IPS DF 6.9 (cell line): ENCODE measurements around the gene C5orf15.

Experiments
- DNase-seq: peaks from one replicate; pipeline ENCODE4 v3.0.0-alpha.2; 2013; ENCODE audit warnings: low read depth, low spot score
- H3K27ac ChIP-seq: one replicate; pipeline ENCODE4 v1.5.1; 2013; ENCODE audit warnings: low read length, control low read depth
- H3K27me3 ChIP-seq: 2 replicates; pipeline ENCODE4 v1.6.1; 2013; ENCODE audit warnings: mild to moderate bottlenecking, low read length; ENCODE audit not compliant: control insufficient read depth, insufficient read depth
- H3K36me3 ChIP-seq: 2 replicates; pipeline ENCODE4 v1.6.1; 2013; ENCODE audit warnings: low read length; ENCODE audit not compliant: control insufficient read depth, insufficient read depth
- H3K4me1 ChIP-seq: 2 replicates; pipeline ENCODE4 v1.6.1; 2013; ENCODE audit warnings: low read length; ENCODE audit not compliant: control insufficient read depth, insufficient read depth
- H3K4me3 ChIP-seq: 2 replicates; pipeline ENCODE4 v1.5.1; 2013; ENCODE audit warnings: mild to moderate bottlenecking, low read length
- H3K9me3 ChIP-seq: 2 replicates; pipeline ENCODE4 v1.6.1; 2013; ENCODE audit warnings: low read length, inconsistent platforms; ENCODE audit not compliant: control insufficient read depth, insufficient read depth
- WGBS: extraction: QIAGEN DNeasy Blood & Tissue Kit; methylation state at CpG from one replicate; pipeline ENCODE4 v1.1.7; 2013; ENCODE audit warnings: mixed read lengths, missing lambda C conversion rate; ENCODE audit not compliant: insufficient read length, insufficient coverage; 5-methylcytosine and 5-hydroxymethylcytosine counted together

Gene C5orf15

DNA sequence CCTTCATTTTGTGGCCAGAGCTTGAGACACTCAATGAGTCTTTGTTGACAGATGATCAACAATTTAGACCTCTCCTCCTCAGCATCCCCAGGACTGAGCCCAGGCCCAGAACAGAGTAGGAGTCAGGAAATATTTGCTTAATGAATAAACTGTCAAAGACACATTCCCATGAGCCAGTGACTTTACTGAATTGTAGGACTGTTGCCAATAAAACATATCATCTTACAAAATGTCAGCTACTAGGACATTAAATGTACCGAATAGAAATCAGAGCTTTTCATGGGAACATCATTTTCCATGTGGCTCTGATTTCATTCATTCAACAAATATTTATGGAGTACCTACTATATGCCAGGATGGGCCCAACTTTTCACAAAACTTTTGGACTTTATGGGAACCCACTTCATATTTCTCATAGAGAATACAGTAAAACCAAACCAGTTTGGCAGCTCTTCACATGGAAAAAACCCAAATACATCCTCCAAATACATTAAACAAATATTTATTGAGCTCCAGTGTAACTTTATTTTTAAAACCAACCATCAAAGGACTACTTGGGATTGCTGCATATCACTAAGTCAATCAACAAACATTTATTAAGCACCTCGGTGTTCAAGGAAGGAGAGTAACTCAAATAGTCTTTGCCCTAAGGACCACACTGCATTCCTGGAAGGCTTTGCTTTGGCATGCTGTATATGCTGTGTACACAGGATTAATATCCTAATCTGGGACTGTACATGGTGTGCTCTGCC is 24.9 kb upstream of the C5orf15 start:
- H3K4me3 ChIP-seq, result no peak overlapping the region
- no peaks in the 10 kb centered on the region for H3K9me3 ChIP-seq
- no peak for DNase-seq
- no CpG with 5 or more reads among the region's 2 CpGs for WGBS
- H3K4me1 ChIP-seq, result peaks cover 7% of the 10 kb centered on the region
- H3K27me3 ChIP-seq, result no peaks in the 10 kb centered on the region
- peaks cover 15% of the 10 kb centered on the region; the same call in 1 of the 2 replicates for H3K36me3 ChIP-seq
- no peak overlapping the region for H3K27ac ChIP-seq

DNA sequence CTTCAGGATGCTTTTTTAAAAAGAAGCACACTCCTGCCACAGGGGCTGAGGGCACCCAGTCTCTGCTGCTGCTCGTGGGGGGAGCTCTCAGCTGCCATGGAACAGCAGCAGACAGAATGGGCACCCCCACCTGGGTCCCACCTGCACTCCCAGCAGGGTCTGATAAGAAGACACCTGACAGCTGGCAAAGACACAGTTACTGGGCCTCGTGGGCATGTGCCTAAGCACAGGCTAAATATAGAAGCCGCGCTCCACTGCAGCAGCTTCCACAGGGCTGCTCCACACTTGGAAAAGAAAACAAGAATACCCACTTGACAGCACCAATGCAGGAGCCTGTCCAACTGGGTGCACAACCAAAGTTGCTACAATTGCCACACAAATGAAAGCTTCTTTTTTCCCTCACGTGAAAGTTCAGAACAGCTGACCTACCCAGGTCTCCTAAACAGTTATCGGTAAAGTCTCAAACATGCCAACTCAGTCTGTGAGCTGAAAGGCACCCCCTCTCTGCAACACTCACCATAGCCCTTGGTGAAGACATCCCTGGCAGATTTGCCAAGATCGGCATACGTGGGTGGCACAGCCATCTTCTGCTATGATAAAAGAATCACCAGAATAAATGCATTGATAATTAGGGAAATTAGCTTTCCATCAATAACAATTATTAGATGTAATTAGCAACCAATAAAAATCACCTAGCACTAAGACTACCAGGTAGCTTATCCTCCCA is 24.2 kb upstream of the C5orf15 start:
- no peak overlapping the region for H3K27ac ChIP-seq
- H3K4me1 ChIP-seq, result peaks cover 7% of the 10 kb centered on the region
- WGBS, result no CpG with 5 or more reads among the region's 8 CpGs
- no peak overlapping the region for H3K4me3 ChIP-seq
- H3K9me3 ChIP-seq, result no peaks in the 10 kb centered on the region
- H3K27me3 ChIP-seq, result no peaks in the 10 kb centered on the region
- no peak for DNase-seq
- H3K36me3 ChIP-seq, result peaks cover 15% of the 10 kb centered on the region; the same call in 1 of the 2 replicates

DNA sequence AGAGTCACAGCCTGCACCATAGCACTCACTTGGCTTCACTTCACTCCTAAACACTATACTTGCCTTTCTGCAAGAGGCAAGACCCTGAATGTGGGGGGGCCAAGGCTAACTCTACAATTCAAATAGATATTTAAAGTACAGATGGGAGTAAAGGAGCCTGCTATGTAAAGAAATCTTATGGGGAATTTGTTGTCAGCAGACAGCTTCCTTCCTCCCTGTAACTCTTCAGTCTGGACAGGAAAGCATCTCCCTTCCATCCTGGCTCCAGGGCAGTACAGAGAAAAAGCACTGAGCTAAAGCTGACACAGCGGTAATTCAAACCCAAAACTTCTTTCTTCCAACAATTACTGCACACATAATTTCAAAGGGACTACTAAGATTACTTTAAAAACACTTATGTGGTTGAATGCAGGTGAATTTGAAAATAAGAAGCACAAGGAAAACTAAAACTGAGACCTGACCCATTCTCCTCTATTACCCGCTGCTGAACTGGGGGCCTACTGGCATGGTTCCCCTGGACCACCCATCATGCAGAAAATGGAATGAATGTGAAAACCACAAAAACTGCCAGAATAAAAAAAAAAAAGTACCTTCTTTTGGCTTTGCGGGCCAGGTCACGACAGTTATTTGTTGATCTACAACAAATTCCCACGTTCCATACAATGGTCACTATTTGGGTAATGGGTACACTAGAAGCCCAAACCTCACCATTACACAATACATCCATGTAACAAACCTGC is 22.9 kb upstream of the C5orf15 start:
- Histone ChIP-seq H3K27ac (no peak overlapping the region), H3K4me1 (peaks cover 5% of the 10 kb centered on the region; the same call in 1 of the 2 replicates), H3K27me3 (no peaks in the 10 kb centered on the region), H3K9me3 (no peaks in the 10 kb centered on the region), H3K36me3 (peaks cover 19% of the 10 kb centered on the region; the same call in 1 of the 2 replicates), H3K4me3 (no peak overlapping the region)
- DNase-seq, result no peak
- WGBS, result no CpG with 5 or more reads among the region's 5 CpGs

DNA sequence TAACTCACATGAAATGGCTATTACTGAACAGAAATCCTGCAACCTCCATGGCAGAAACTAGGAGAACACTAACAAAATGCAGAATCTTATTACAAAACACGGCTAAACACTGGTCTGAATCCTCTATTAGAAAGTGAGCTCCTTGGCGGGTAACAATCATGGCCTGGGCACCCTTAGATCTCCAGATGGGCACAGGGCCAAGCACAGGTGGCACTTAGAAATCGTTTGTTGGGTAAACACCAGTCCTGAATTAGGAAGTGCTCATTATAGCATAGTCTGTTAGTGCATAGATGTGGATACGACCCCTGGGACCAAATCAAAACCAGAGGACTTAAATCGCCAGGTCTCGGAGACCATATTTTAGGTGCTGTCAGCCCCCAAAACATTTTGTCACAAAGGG is 22.0 kb upstream of the C5orf15 start:
- no peak for DNase-seq
- no peak overlapping the region for H3K4me3 ChIP-seq

DNA sequence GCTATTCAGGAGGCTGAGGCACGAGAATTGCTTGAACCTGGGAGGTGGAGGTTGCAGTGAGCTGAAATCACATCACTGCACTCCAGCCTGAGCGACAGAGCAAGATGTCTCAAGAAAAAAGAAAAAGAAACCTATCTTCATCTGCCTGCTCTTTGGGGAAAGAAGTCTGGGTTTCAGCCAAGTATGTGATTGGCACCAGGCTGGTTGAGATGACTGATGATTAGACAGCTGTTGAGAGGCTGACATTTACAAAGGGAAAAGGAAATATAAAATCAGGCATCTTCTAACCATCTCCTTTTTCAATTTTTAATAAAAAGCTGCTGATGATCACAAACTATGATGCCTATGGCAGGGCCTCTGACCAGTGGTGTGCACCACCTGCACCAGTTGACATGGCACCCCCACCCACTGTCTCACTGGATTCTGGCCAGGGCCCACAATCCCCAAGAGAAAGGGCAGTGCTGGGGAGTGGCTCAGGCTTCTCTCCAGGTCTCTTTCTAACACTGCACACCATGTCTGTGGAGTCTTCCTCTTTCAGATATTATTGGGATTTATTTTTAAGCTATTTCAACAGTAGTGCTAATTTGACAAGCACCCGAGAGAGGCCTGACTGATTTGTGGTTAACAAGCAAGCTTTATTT is 17.2 kb upstream of the C5orf15 start:
- no CpG with 5 or more reads among the region's 3 CpGs for WGBS
- H3K4me1 ChIP-seq, result no peaks in the 10 kb centered on the region
- peaks cover 27% of the 10 kb centered on the region; the same call in 1 of the 2 replicates for H3K36me3 ChIP-seq
- H3K27ac ChIP-seq, result no peak overlapping the region
- no peaks in the 10 kb centered on the region for H3K9me3 ChIP-seq
- no peaks in the 10 kb centered on the region for H3K27me3 ChIP-seq
- no peak for DNase-seq
- H3K4me3 ChIP-seq, result no peak overlapping the region

More for the DNA sequence above, 22.0 kb upstream of the C5orf15 start:
- Histone ChIP-seq H3K36me3 (peaks cover 19% of the 10 kb centered on the region; the same call in 1 of the 2 replicates), H3K27me3 (no peaks in the 10 kb centered on the region), H3K4me1 (no peaks in the 10 kb centered on the region), H3K27ac (no peak overlapping the region), H3K9me3 (no peaks in the 10 kb centered on the region)
- WGBS, result no CpG with 5 or more reads among the region's 6 CpGs

DNA sequence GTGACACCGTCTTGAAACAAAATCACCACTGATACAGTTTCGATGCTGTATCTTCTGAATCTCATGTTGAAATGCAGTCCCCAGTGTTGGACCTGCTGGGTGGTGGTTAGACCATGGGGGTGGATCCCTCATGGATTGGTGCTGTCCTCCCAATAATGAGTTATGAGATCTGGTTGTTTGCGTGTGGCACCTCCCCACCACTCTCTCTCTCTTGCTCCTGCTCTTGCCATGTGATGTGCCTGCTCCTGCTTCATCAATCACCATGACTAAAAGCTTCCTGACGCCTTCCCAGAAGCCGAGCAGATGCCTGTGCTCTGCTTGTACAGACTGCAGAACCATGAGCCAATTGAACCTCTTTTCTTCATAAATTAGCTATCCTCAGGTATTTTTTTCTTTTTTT is 15.2 kb upstream of the C5orf15 start:
- no CpG with 5 or more reads among the region's 5 CpGs for WGBS
- H3K4me3 ChIP-seq, result no peak overlapping the region

DNA sequence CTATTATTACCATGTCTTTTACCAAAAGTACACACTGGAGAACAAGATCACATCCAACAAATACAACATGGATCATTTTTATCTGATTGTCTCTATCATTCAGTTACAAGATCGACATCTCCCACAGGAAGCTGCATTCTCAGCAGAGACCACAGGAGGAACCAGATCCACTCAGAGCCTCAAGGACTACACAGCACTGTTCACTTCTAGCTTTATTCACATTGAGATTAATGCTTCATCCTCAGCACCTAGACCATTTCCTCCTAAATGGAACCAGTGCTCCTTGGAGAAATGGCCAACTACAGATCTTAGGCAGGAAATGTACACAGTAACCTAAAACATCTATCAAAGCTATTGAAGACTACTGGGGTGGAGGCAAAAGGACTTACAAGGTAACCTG is 13.3 kb upstream of the C5orf15 start:
- peaks cover 18% of the 10 kb centered on the region; the same call in 1 of the 2 replicates for H3K36me3 ChIP-seq

More for the DNA sequence above, 15.2 kb upstream of the C5orf15 start:
- H3K9me3 ChIP-seq, result no peaks in the 10 kb centered on the region
- no peak overlapping the region for H3K27ac ChIP-seq
- peaks cover 23% of the 10 kb centered on the region; the same call in 1 of the 2 replicates for H3K36me3 ChIP-seq
- H3K4me1 ChIP-seq, result no peaks in the 10 kb centered on the region
- H3K27me3 ChIP-seq, result no peaks in the 10 kb centered on the region
- DNase-seq, result no peak

DNA sequence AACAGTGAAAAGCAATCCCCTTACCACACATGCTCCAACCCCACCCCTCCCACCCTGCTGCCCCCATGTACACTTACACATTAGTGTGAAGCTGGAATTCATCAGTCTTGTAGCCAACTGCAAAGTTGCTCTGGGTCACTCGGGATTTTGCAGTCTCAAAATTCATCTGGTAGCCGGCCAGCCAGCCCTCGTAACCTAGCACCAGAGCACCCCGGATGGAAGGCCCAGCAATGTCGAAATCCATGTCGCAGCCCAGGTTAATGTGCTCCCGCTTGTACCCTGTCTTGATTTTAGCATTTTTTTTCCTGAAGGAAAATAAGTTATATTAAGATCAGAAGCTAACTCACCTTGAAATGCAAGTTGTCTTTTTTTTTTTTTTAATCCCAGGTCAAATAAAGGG is 12.2 kb upstream of the C5orf15 start:
- Histone ChIP-seq H3K27me3 (no peaks in the 10 kb centered on the region), H3K4me1 (no peaks in the 10 kb centered on the region), H3K36me3 (peaks cover 22% of the 10 kb centered on the region; the same call in 1 of the 2 replicates), H3K27ac (no peak overlapping the region), H3K9me3 (no peaks in the 10 kb centered on the region), H3K4me3 (no peak overlapping the region)
- no CpG with 5 or more reads among the region's 7 CpGs for WGBS
- no peak for DNase-seq

More for the DNA sequence above, 13.3 kb upstream of the C5orf15 start:
- Histone ChIP-seq H3K4me3 (no peak overlapping the region), H3K27ac (no peak overlapping the region), H3K27me3 (no peaks in the 10 kb centered on the region), H3K4me1 (no peaks in the 10 kb centered on the region), H3K9me3 (no peaks in the 10 kb centered on the region)
- WGBS, result no CpG with 5 or more reads among the region's 1 CpG
- DNase-seq, result no peak

DNA sequence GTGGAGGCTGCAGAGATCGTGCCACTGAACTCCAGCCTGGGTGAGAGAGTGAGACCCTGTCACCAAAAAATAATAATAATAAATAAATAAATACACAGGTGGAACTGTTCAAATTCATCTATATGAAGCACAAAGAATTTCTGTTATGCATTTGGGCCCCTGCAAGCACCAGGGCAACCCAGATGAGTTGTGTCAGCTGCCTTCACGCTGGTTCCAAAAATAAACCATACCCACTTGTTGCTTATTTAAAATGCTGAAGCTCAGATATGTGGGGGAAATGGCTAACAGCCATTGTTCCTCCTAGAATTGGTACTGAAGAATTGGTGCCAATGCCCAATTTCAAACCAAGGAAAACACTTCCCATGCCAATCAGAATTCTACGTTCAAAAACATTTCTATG is 10.5 kb upstream of the C5orf15 start:
- Histone ChIP-seq H3K27me3 (no peaks in the 10 kb centered on the region), H3K9me3 (no peaks in the 10 kb centered on the region), H3K36me3 (peaks cover 30% of the 10 kb centered on the region; the same call in 1 of the 2 replicates), H3K27ac (no peak overlapping the region), H3K4me1 (no peaks in the 10 kb centered on the region), H3K4me3 (no peak overlapping the region)
- no CpG with 5 or more reads among the region's 3 CpGs for WGBS
- DNase-seq, result no peak

DNA sequence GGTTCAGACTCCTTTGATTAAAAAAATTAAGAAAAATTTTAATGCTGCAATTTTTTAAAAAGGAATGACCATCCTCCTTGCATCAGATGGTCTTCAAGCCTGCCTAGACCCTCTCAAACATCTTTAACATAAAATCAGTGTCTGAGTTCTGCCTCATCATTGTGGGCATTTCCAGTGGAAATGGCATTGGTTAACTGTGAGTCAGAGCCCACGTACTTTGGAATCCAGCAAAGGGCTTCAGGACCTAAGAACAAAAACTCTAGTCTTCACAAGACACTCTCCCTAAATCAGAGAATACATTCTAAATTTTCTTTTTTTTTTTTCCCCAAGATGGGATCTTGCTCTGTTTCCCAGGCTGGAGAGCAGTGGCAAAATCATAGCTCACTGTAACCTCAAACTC is 9.4 kb upstream of the C5orf15 start:
- H3K27me3 ChIP-seq, result no peaks in the 10 kb centered on the region
- no peak overlapping the region for H3K27ac ChIP-seq
- H3K9me3 ChIP-seq, result no peaks in the 10 kb centered on the region
- DNase-seq, result no peak
- H3K4me1 ChIP-seq, result no peaks in the 10 kb centered on the region
- H3K36me3 ChIP-seq, result peaks cover 27% of the 10 kb centered on the region; the same call in 1 of the 2 replicates
- WGBS, result no CpG with 5 or more reads among the region's 1 CpG
- H3K4me3 ChIP-seq, result no peak overlapping the region
